ENCODE data around the gene MLLT1. TPM values are rescaled to one million over a fixed set of nuclear protein-coding genes. Genes with fewer than 3 reads are reported as not detected.

Gene MLLT1, protein sequence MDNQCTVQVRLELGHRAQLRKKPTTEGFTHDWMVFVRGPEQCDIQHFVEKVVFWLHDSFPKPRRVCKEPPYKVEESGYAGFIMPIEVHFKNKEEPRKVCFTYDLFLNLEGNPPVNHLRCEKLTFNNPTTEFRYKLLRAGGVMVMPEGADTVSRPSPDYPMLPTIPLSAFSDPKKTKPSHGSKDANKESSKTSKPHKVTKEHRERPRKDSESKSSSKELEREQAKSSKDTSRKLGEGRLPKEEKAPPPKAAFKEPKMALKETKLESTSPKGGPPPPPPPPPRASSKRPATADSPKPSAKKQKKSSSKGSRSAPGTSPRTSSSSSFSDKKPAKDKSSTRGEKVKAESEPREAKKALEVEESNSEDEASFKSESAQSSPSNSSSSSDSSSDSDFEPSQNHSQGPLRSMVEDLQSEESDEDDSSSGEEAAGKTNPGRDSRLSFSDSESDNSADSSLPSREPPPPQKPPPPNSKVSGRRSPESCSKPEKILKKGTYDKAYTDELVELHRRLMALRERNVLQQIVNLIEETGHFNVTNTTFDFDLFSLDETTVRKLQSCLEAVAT
- 14.7 and 15.9 TPM in 2 replicates for total RNA-seq

GRCh38 chr19:6279931-6280591 lies at the start of gene MLLT1:
Gene MLLT1, minus strand, starts transcription at chr19:6279975. Its CDS starts 191 bp downstream, at chr19:6279784.
- H3K27me3 ChIP-seq (ENCODE audit: insufficient read depth, low read length): no peaks in the 10 kb centered on the region
- H2AFZ ChIP-seq (ENCODE audit: low read length): no peak within 1 kb of the TSS
- peak within 1 kb of the TSS; percentile 93 for H3K4me2 ChIP-seq (ENCODE audit: insufficient read depth, low read length)
- peaks cover 12% of the 10 kb centered on the region for H4K20me1 ChIP-seq (ENCODE audit: insufficient read depth, low read length)
- DNase-seq (ENCODE audit: insufficient read length, low spot score, missing footprints): peak; percentile 100
- peaks cover 7% of the 10 kb centered on the region for H3K36me3 ChIP-seq (ENCODE audit: insufficient read depth, low read length)
- peaks cover 39% of the 10 kb centered on the region for H3K4me1 ChIP-seq (ENCODE audit: insufficient read depth, low read length)
- no peaks in the 10 kb centered on the region for H3K9me3 ChIP-seq (ENCODE audit: low read depth, low read length)
- peak within 1 kb of the TSS; percentile 89 for H3K4me3 ChIP-seq (ENCODE audit: insufficient read depth, low read length)
- peaks cover 44% of the 10 kb centered on the region for H3K79me2 ChIP-seq (ENCODE audit: insufficient read depth, low read length)
- TF ChIP-seq CTCF (IDR thresholded peaks at IDR 0.05; ENCODE audit: extremely low read depth, low read depth, low read length): peak; percentile 30
- peak within 1 kb of the TSS; percentile 80 for H3K27ac ChIP-seq (ENCODE audit: low read depth, low read length)

GRCh38 chr19:6326815-6327214 lies 47.0 kb upstream of the MLLT1 start:
- Histone ChIP-seq H3K4me1 (ENCODE audit: insufficient read depth, low read length) (no peaks in the 10 kb centered on the region), H3K27me3 (ENCODE audit: insufficient read depth, low read length) (no peaks in the 10 kb centered on the region), H3K9me3 (ENCODE audit: low read depth, low read length) (no peaks in the 10 kb centered on the region), H3K4me2 (ENCODE audit: insufficient read depth, low read length) (no peak overlapping the region), H3K4me3 (ENCODE audit: insufficient read depth, low read length) (no peak overlapping the region), H2AFZ (ENCODE audit: low read length) (no peak overlapping the region), H3K27ac (ENCODE audit: low read depth, low read length) (no peak overlapping the region), H3K36me3 (ENCODE audit: insufficient read depth, low read length) (no peaks in the 10 kb centered on the region), H4K20me1 (ENCODE audit: insufficient read depth, low read length) (no peaks in the 10 kb centered on the region), H3K79me2 (ENCODE audit: insufficient read depth, low read length) (no peaks in the 10 kb centered on the region)
- DNase-seq (ENCODE audit: insufficient read length, low spot score, missing footprints): no peak
- no peak for TF ChIP-seq CTCF (IDR thresholded peaks at IDR 0.05; ENCODE audit: extremely low read depth, low read depth, low read length)

- no peaks in the 10 kb centered on the region for H3K79me2 ChIP-seq (ENCODE audit: insufficient read depth, low read length)
- no peaks in the 10 kb centered on the region for H3K27me3 ChIP-seq (ENCODE audit: insufficient read depth, low read length)
- no peaks in the 10 kb centered on the region for H4K20me1 ChIP-seq (ENCODE audit: insufficient read depth, low read length)
- no peaks in the 10 kb centered on the region for H3K4me1 ChIP-seq (ENCODE audit: insufficient read depth, low read length)
- no peaks in the 10 kb centered on the region for H3K36me3 ChIP-seq (ENCODE audit: insufficient read depth, low read length)
- H3K27ac ChIP-seq (ENCODE audit: low read depth, low read length): no peak overlapping the region
- H3K4me2 ChIP-seq (ENCODE audit: insufficient read depth, low read length): no peak overlapping the region
- no peak overlapping the region for H2AFZ ChIP-seq (ENCODE audit: low read length)
- H3K4me3 ChIP-seq (ENCODE audit: insufficient read depth, low read length): no peak overlapping the region
- H3K9me3 ChIP-seq (ENCODE audit: low read depth, low read length): no peaks in the 10 kb centered on the region
- no peak for TF ChIP-seq CTCF (IDR thresholded peaks at IDR 0.05; ENCODE audit: extremely low read depth, low read depth, low read length)
- DNase-seq (ENCODE audit: insufficient read length, low spot score, missing footprints): no peak
Measured at GRCh38 chr19:6325614-6326013, 45.8 kb upstream of the MLLT1 start.

- no peaks in the 10 kb centered on the region for H3K4me1 ChIP-seq (ENCODE audit: insufficient read depth, low read length)
- no peak overlapping the region for H3K4me3 ChIP-seq (ENCODE audit: insufficient read depth, low read length)
- no peaks in the 10 kb centered on the region for H3K79me2 ChIP-seq (ENCODE audit: insufficient read depth, low read length)
- no peak for TF ChIP-seq CTCF (IDR thresholded peaks at IDR 0.05; ENCODE audit: extremely low read depth, low read depth, low read length)
- no peaks in the 10 kb centered on the region for H3K36me3 ChIP-seq (ENCODE audit: insufficient read depth, low read length)
- no peaks in the 10 kb centered on the region for H3K9me3 ChIP-seq (ENCODE audit: low read depth, low read length)
- no peaks in the 10 kb centered on the region for H3K27me3 ChIP-seq (ENCODE audit: insufficient read depth, low read length)
- no peak overlapping the region for H3K4me2 ChIP-seq (ENCODE audit: insufficient read depth, low read length)
- H3K27ac ChIP-seq (ENCODE audit: low read depth, low read length): no peak overlapping the region
- H4K20me1 ChIP-seq (ENCODE audit: insufficient read depth, low read length): no peaks in the 10 kb centered on the region
- H2AFZ ChIP-seq (ENCODE audit: low read length): no peak overlapping the region
- DNase-seq (ENCODE audit: insufficient read length, low spot score, missing footprints): no peak
Measured at GRCh38 chr19:6324757-6325156, 45.0 kb upstream of the MLLT1 start.

Measured in osteoblast (primary cell).